Large intestine (tissue), 3 donors: Measurements from ENCODE around the gene KRTDAP. TPM values are rescaled to one million over a fixed set of nuclear protein-coding genes. Genes with fewer than 3 reads are reported as not detected.

ENCODE experiments used
- DNase-seq, 2 donors: peaks; one replicate each; pipeline versions ENCODE4 v3.0.0 to v3.0.0-alpha.2; 2013
- H3K27ac ChIP-seq: one replicate; pipeline ENCODE4 v1.5.1; 2013; ENCODE audit warnings: low read length
- H3K27me3 ChIP-seq: 2 replicates; pipeline ENCODE4 v1.6.1; 2013; ENCODE audit warnings: low read length; ENCODE audit not compliant: control insufficient read depth, insufficient read depth
- H3K36me3 ChIP-seq: 2 replicates; pipeline ENCODE4 v1.6.1; 2013; ENCODE audit warnings: low read length; ENCODE audit not compliant: control insufficient read depth, insufficient read depth
- H3K4me1 ChIP-seq: one replicate; pipeline ENCODE4 v1.6.1; 2013; ENCODE audit warnings: low read length; ENCODE audit not compliant: control insufficient read depth, insufficient read depth
- H3K4me3 ChIP-seq: one replicate; pipeline ENCODE4 v1.5.1; 2013; ENCODE audit warnings: low read length
- H3K9me3 ChIP-seq: one replicate; pipeline ENCODE4 v1.6.1; 2013; ENCODE audit warnings: mild to moderate bottlenecking, low read depth, low read length, moderate library complexity; ENCODE audit not compliant: control insufficient read depth
- WGBS: methylation state at CpG from one replicate; pipeline ENCODE4 v1.1.5; 2013; ENCODE audit warnings: low lambda C conversion rate; ENCODE audit not compliant: insufficient coverage; 5-methylcytosine and 5-hydroxymethylcytosine counted together
- polyA plus RNA-seq: library from polyadenylated mRNA; unstranded; fragments of 120-200 nt; gene quantifications from one replicate; pipeline ENCODE4 v1.2.1, GENCODE V29; 2013

The KRTDAP gene
- polyA plus RNA-seq, 1 donor = 0.40 TPM

GRCh38 chr19:35512831-35513627 is 22.8 kb upstream of the KRTDAP start:
- 96% methylated on average over 3 of the region's 15 CpGs for WGBS
- Histone ChIP-seq H3K36me3 (no peaks in the 10 kb centered on the region), H3K4me1 (peaks cover 13% of the 10 kb centered on the region), H3K27me3 (peaks cover 39% of the 10 kb centered on the region), H3K9me3 (no peaks in the 10 kb centered on the region), H3K4me3 (no peak overlapping the region), H3K27ac (no peak overlapping the region)
- DNase-seq = no peak

DNA sequence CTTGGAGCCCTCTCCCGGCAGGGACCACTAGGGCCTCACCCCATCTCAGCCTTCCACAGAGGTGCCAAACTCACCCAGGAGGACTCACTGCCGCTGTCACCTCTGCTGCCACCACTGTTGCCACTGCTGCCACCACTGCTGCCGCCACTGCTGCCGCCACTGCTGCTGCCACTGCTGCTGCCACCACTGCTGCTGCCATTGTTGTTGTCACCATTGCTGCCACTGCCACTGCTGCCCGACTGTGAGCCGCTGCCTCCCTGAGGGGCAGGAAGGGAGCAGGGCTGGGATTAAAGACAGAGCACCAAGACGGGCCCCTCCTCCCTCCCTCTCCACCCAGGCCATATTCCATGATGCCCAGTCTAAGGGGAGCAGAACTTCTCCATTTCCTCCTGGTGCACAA is 21.1 kb upstream of the KRTDAP start:
- Histone ChIP-seq H3K27ac (no peak overlapping the region), H3K9me3 (no peaks in the 10 kb centered on the region), H3K36me3 (no peaks in the 10 kb centered on the region), H3K4me1 (peaks cover 13% of the 10 kb centered on the region), H3K4me3 (no peak overlapping the region), H3K27me3 (peaks cover 39% of the 10 kb centered on the region)
- no peak for DNase-seq
- WGBS = no CpG with 5 or more reads among the region's 7 CpGs

GRCh38 chr19:35510626-35510964 is 20.3 kb upstream of the KRTDAP start:
- Histone ChIP-seq H3K4me1 (peaks cover 17% of the 10 kb centered on the region), H3K4me3 (no peak overlapping the region), H3K36me3 (no peaks in the 10 kb centered on the region), H3K9me3 (no peaks in the 10 kb centered on the region), H3K27me3 (peaks cover 39% of the 10 kb centered on the region), H3K27ac (no peak overlapping the region)
- no peak for DNase-seq
- WGBS = no CpG with 5 or more reads among the region's 15 CpGs

DNA sequence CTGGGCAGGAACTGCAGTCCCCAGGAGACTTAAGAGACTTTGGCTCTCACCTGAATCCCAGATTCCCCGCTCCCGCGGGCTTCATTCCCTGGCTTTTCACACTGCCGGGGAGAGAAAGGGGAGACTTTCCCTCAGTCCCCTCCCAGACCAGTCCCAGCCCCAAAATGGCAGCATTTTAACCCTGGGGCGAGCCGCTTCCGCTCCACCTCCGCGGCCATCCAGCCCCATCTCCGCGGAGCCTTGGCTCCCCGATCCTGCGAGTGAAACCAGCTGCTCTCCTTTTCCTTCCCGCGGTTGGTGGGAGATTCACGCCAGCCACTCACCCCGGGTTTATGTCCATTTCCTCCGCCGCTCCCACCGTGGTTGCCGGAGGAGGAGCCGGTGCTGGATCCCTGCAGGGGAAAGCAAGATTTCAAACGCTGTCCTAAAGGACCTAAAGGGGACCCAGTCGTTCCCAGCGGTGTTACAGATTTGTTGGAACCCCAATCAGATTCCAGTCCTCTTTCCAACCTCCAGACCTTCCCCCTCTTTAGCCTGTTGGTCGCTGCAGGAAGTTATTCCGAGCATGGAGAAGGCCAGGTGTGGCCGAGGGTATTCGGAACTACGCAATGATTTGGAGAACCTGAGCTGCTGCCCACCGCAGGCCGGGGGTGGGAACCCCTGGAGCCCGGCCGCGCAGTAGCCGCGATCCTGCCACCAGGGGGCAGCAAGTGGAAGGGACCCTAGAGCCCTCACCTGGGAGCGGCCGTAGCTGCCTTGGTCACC is 19.8 kb upstream of the KRTDAP start:
- peak overlapping the region; percentile 69 for H3K27ac ChIP-seq
- no peaks in the 10 kb centered on the region for H3K9me3 ChIP-seq
- H3K4me3 ChIP-seq = peak overlapping the region; percentile 57
- no peaks in the 10 kb centered on the region for H3K36me3 ChIP-seq
- no CpG with 5 or more reads among the region's 39 CpGs for WGBS
- H3K27me3 ChIP-seq = peaks cover 39% of the 10 kb centered on the region
- DNase-seq = peak; percentile 72
- H3K4me1 ChIP-seq = peaks cover 17% of the 10 kb centered on the region

- WGBS = no CpG with 5 or more reads among the region's 12 CpGs
- H3K9me3 ChIP-seq = no peaks in the 10 kb centered on the region
- no peaks in the 10 kb centered on the region for H3K36me3 ChIP-seq
- peak; percentile 68 to 78 for DNase-seq
- H3K4me1 ChIP-seq = peaks cover 17% of the 10 kb centered on the region
- H3K27me3 ChIP-seq = peaks cover 34% of the 10 kb centered on the region
- H3K27ac ChIP-seq = no peak overlapping the region
- peak overlapping the region; percentile 57 for H3K4me3 ChIP-seq
These were observed 18.9 kb upstream of the KRTDAP start for GRCh38 chr19:35509018-35509652.

- DNase-seq = no peak
- H3K4me1 ChIP-seq = peaks cover 17% of the 10 kb centered on the region
- H3K36me3 ChIP-seq = no peaks in the 10 kb centered on the region
- H3K4me3 ChIP-seq = no peak overlapping the region
- WGBS = no CpG with 5 or more reads among the region's 3 CpGs
- H3K27ac ChIP-seq = no peak overlapping the region
- H3K27me3 ChIP-seq = peaks cover 26% of the 10 kb centered on the region
- no peaks in the 10 kb centered on the region for H3K9me3 ChIP-seq
These were observed 17.9 kb upstream of the KRTDAP start for GRCh38 chr19:35508129-35508528.

GRCh38 chr19:35507561-35507960 is 17.3 kb upstream of the KRTDAP start:
- DNase-seq = no peak
- no peak overlapping the region for H3K27ac ChIP-seq
- H3K4me3 ChIP-seq = no peak overlapping the region
- H3K27me3 ChIP-seq = peaks cover 21% of the 10 kb centered on the region
- peaks cover 17% of the 10 kb centered on the region for H3K4me1 ChIP-seq
- WGBS = no CpG with 5 or more reads among the region's 11 CpGs
- H3K36me3 ChIP-seq = no peaks in the 10 kb centered on the region
- no peaks in the 10 kb centered on the region for H3K9me3 ChIP-seq

DNA sequence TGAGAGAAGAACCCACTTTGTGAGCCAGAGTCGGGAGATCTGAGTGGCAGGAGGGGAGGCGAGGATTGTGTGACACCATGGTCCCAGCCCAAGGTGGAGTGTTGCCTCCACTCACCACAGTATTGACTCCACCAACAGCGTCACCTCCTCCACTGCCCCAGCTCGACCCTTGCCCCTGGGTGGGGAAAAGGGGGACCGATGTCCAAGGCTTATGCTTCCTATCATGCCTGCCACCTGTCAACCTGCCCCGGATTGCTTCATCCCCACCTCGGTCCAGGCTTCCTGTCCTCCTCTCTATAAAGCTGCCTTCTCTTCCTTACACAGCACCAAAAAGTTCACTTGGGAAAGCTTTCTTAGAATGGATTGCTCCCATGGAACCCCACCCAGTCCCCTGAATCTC is 15.7 kb upstream of the KRTDAP start:
- Histone ChIP-seq H3K27me3 (peaks cover 13% of the 10 kb centered on the region), H3K36me3 (no peaks in the 10 kb centered on the region), H3K4me3 (no peak overlapping the region), H3K9me3 (no peaks in the 10 kb centered on the region), H3K4me1 (peaks cover 17% of the 10 kb centered on the region), H3K27ac (no peak overlapping the region)
- no CpG with 5 or more reads among the region's 7 CpGs for WGBS
- DNase-seq = peak in 1 of 2 donors; percentile 53

DNA sequence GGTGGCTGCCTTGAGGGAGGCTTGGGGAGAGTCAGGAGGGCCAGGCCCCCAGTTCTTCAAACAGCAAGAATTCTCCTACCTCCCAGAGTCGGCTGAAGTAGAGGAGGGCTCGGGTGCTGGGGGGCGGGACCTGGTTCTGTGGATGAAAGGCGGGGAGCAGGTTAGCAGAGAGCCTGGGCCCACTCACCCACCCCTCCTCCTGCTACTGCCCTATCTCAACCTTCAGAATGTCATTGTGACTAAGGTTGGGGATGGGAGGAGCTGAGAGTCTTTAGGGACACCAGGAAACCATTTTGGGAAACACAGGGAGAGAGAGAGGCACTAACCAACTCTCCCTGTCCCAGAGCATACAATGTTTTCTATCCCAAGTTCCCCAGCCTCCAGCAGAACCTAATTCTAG is 12.5 kb upstream of the KRTDAP start:
- H3K4me3 ChIP-seq = no peak overlapping the region
- WGBS = no CpG with 5 or more reads among the region's 4 CpGs
- DNase-seq = no peak
- peaks cover 4% of the 10 kb centered on the region for H3K36me3 ChIP-seq
- H3K9me3 ChIP-seq = no peaks in the 10 kb centered on the region
- H3K27ac ChIP-seq = no peak overlapping the region
- peaks cover 4% of the 10 kb centered on the region for H3K4me1 ChIP-seq
- no peaks in the 10 kb centered on the region for H3K27me3 ChIP-seq

- no peak for DNase-seq
- no peak overlapping the region for H3K27ac ChIP-seq
- peaks cover 4% of the 10 kb centered on the region for H3K4me1 ChIP-seq
- no peaks in the 10 kb centered on the region for H3K27me3 ChIP-seq
- H3K36me3 ChIP-seq = peaks cover 4% of the 10 kb centered on the region
- WGBS = no CpG with 5 or more reads among the region's 15 CpGs
- H3K9me3 ChIP-seq = no peaks in the 10 kb centered on the region
- H3K4me3 ChIP-seq = no peak overlapping the region
These were observed 11.4 kb upstream of the KRTDAP start for GRCh38 chr19:35501684-35502083.
